ENCODE measurements around the gene FGF9.

Gene FGF9

DNA sequence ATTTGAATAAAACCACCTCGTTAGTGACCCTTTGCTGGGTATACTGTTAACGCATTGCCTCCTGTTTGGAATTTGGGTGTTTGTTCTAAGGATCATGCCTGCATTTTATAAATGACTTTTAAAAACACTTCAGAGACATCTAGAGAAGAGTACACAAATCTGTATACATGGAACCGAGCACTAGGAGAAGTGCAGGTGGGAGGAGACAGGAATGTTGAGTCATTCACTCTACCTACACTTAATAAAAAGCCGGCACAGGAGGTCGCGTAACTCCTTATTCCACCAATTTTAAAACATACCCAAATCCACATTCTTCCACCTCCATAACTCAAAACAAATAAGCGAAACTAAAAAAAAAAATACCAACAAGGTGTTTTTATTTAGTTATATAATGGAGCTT is 48.6 kb downstream of the FGF9 start:
- no peak for DNase-seq

- DNase-seq, result no peak
Measured at GRCh38 chr13:21723807-21724505, 53.1 kb downstream of the FGF9 start.

DNA sequence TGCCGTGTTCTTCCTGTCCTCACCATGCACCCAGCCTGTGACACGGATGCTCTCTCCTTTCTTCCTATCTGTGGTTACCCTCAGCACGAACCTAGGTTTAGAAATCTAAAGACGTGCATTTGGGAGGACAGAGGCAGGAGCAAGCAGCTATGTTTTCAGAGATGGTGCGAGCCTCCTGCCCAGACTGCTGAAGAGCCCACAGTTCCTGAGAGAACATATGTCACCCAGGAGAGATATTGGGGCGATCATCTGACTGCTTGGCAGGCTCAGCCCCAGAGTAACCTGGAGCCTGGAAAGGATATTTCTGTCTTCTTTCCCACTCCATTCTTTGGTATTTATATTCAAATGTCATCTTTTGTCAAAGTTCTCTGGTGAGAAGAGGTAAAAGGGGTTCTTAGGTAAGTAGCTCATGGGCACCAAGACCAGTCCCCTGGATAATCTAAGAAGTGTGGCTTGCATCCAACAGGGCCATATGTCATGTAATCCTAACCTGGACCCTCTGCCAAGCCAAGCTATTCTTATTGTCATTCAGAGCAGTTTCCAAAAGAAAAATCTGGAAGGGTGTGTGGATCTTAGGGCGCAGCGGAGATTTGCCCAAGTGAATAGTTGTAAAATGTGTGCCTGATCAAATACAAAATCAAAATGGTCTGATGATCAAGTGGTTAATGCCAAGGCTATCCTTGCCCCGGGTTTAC is 59.5 kb downstream of the FGF9 start:
- DNase-seq, result no peak

DNA sequence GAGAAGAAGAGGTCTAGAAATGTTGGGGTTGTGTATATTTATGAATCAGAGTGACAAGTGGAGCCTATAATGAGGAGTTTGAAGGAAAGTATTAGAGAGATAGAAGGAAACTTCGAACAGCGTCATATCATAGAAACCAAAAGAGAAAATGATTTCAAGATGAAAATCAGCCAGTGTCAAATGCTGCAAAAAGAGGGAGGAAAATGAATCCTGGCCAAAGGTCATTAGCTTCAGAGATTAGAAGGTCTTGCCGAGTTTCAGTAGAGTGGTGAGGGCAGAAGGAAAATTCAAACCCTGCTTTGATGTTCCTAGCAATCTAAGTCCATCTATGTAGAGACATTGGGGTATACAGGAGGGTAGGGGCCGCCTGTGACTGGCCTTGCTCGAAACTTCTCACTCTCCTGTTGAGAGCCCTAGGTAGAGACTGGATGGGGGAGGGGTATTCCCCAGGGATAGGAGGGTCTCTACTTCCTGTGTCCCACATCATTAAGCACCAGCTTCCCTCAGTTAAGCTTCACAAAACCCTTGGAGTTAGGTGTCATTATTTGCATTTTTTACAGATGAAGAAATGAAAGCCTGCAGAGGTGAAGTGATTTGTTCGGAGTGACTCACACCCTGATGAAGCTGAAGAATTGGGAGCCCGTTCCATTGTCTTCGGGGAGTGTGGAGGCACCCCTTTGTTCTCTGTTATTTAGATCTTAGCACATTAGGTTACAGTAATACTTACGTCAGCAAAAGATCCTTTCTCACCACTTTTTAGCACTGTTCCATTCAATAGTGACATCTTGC is 62.8 kb downstream of the FGF9 start:
- DNase-seq, result no peak

DNA sequence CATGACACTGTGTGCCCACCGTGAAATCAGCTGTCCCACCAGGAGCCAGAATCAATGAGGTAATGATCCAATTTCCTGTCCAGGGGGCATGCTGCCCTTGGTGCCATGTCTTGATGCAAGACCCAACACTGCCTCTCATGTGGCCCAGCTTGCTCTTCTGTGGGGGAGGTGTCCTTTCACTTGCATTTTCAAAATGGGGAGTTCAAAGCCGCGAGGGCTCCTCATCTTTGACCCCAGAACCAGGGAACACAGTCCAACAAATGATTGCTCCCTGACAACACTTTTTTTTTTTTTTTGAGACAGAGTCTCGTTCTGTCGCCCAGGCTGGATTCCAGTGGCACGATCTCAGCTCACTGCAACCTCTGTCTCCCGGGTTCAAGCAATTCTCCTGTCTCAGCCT is 64.1 kb downstream of the FGF9 start:
- no peak for DNase-seq

GRCh38 chr13:21735701-21736401 is 65.0 kb downstream of the FGF9 start:
- no peak for DNase-seq

DNA sequence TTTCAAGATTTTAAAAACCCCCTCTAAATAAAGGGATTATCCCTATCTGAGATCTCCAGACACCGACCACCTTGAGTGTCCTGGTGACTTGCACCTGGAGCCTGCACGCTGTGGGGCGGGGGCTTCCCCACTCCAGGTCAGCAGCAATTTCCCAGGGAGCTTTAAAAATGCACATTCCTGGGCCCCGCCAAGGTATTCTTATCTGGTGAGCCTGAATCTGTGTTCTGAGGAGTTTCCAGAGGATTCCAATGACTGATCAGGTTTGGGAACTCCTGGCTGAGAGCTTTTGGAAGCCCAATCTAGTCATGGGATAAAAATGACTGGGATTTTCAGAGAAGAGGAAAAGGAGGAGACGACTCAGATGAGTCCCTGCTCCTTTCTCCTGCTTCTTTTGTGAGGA is 66.1 kb downstream of the FGF9 start:
- no peak for DNase-seq

- DNase-seq, result no peak
Measured at GRCh38 chr13:21738630-21739029, 67.8 kb downstream of the FGF9 start.

- no peak for DNase-seq
Measured at GRCh38 chr13:21739771-21740170, 68.9 kb downstream of the FGF9 start.

DNA sequence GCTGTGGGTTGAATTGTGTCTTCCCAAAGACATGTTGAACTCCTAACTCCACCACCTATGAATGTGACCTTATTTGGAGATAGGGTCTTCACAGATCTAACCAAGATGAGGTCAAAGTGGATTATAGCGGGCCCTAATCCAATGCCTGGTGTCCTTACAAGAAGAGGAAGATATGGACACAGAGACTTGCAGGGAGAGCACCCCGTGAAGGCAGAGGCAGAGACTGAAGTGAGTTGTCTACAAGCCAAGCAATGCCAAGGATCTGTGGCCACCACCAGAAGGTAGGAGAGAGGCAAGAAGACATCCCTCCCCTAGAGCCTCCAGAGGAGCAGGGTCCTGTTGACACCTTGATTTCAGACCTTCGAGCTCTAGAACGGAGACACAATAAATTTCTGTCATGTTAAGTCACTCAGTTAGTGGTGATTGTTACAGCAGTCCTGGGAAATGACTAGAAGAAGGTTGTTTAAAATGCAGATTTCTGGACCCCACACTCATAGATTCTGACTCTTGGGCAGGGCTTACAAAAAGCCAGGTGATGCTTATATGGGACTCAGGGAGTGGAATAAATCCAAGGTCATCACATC is 70.6 kb downstream of the FGF9 start:
- no peak for DNase-seq

DNA sequence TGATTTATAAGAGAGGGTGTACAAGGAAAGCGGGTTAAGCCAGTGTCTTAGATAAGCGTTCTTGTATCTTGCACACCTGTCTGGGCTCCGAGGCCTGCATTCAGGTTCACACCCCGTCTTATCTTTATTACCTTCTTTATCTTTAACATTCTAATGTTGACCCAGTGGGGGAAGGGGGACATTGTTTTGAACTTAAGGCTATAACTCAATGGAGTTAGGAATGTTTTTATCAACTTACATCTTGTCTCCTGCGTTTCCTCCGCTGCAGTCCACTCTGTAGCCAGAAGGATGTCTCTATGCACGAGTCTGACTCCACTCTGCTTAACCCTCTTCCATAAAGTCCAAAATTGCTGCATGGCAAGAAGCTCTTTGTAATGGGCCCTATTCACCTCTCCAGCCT is 71.2 kb downstream of the FGF9 start:
- DNase-seq, result no peak

DNA sequence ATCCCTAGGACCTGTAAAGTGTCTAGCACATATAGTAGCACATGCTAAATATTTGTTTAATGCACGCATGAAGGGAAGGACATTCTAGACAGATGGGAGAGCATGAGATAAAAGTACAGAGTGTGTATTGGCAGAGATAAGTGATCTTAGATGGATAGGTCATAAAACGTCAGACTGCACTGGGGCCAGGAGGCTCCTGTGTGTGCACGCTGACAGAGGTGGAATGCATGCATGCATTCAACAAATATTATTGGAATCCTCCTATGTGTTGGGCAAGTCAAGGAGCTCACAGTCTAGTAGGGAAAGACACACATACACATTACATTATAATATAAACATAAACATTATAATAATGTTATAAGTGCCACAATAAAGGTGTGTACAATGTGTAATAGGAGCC is 73.3 kb downstream of the FGF9 start:
- no peak for DNase-seq

DNA sequence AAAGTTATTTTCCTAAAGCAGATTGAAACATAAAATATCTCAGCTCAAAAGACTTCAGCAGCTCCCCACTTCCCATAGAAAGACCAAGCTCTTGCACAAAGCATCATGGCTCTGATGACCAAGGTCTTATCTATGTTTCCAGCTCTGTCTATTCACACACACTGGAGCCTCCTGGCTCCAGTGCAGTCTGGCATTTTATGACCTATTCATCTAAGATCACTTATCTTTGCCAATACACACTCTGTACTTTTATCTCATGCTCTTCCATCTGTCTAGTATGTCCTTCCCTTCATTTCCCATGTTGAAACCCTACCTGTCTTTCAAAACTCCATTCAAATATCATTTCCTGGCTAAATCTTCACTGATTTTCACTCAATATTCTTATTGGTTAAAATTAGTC is 74.4 kb downstream of the FGF9 start:
- no peak for DNase-seq

DNA sequence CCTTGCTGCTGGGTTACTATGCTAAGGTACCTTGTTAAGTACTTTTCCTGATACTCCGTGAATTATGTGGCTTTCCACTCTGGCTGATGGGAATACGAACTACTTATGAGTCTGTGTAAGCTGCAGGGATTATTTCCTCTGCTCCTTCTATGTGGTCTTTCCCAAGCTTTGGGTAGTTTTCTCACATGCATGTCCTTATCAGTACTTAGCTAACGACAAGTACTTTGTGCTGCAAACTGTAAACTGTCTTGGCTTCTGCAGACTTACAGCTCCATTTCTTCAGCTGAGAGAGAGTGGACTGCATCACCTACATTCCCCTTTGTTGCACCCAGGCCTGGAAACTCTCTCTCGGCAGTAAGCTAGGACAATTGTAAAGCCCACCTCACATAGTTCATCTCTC is 76.6 kb downstream of the FGF9 start:
- DNase-seq, result no peak

- DNase-seq, result no peak
Measured at GRCh38 chr13:21748166-21748565, 77.3 kb downstream of the FGF9 start.

DNA sequence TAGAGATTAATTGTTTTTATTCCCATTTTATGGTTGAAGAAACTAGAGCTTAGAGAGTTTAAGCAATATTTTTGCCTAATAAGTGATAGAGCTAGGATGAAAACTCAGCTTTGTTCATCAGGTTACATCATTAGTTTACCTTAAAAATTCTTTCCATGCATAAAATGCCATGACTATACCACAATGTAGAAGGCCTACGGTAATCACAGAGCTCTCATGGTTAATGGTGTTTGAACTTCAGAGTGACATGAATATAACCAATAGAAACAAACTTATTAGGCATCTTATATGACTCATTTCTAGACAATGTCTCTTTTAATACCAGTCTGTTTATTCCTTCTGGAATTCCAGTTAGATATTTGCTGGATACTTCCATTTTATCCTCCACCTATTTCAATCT is 78.5 kb downstream of the FGF9 start:
- DNase-seq, result no peak

DNA sequence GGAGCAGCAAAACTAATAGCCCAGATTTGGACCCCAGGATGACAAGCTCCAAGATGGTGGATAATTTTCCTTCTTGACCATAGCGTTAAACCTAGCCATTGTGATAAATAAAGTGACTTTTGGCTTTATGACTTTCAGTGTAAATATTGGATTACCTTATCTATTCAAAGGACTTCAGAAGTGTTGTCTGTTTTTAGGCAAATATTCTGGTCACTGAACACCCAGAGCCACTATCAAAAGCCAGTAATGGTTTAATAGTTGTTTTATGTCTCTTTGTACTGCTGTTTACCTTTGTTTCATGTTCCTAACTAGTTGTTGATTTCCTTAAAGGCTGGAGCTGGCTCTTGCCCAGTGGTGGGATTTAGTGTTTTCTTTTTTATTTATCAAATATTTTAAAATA is 81.6 kb downstream of the FGF9 start:
- DNase-seq, result no peak

DNA sequence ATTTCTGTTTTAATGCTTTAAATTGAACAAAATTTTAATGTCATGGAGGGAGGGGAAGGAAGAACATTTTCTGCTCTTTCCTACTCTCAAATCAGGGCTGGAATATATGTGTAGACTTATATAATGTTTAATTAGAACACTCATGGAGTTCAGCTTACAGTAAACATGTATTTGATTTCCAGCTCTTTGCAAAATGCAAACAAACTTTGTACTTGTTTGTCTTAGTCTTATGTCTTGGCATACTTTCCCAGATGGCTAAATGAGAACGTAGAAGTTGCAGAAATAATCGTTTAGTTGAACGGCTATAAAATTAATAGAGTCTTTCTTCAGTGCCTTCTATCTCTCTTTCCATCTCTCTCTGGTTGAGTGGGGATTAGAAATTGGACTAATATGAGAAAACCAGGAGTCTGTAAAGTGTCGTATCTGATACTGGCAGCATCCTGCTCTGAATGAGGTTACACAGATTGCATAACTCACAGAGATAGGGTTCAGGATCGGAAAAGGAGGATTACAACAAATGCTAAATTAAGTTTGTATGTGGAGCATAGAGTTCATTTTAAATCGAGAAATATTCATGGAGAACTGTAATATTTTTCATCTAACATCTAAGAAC is 82.3 kb downstream of the FGF9 start:
- no peak for DNase-seq

Measured in CD4-positive, alpha-beta T cell treated with Interleukin-6 for 4 hours (primary cell).